Duodenal mucosa (tissue), 2 donors: ENCODE measurements around the gene S100A11.

Source experiments
- H3K27ac ChIP-seq: one replicate; pipeline ENCODE4 v1.7.0; 2013; ENCODE audit warnings: low read depth, low read length
- H3K27me3 ChIP-seq, 2 donors: one replicate each; pipeline ENCODE4 v1.7.0; 2013; ENCODE audit warnings: low read length in 2 of 2, control low read depth in 1 of 2; ENCODE audit not compliant: insufficient read depth in 2 of 2, control insufficient read depth in 1 of 2
- H3K36me3 ChIP-seq, 2 donors: one replicate each; pipeline ENCODE4 v1.7.0; 2013; ENCODE audit warnings: low read length in 2 of 2, control low read depth in 1 of 2; ENCODE audit not compliant: insufficient read depth in 2 of 2, control insufficient read depth in 1 of 2
- H3K4me1 ChIP-seq, 2 donors: one replicate each; pipeline ENCODE4 v1.7.0; 2013; ENCODE audit warnings: low read length in 2 of 2, control low read depth in 1 of 2; ENCODE audit not compliant: insufficient read depth in 2 of 2, control insufficient read depth in 1 of 2
- H3K4me3 ChIP-seq, 2 donors: one replicate each; pipeline ENCODE4 v1.7.0; 2013; ENCODE audit warnings: low read length in 2 of 2, low read depth in 1 of 2
- H3K9ac ChIP-seq, 2 donors: one replicate each; pipeline ENCODE4 v1.7.0; 2013; ENCODE audit warnings: low read length in 2 of 2, low read depth in 1 of 2
- H3K9me3 ChIP-seq, 2 donors: one replicate each; pipeline ENCODE4 v1.7.0; 2013; ENCODE audit warnings: low read length in 2 of 2, control low read depth in 1 of 2; ENCODE audit not compliant: control insufficient read depth in 1 of 2

The S100A11 gene

DNA sequence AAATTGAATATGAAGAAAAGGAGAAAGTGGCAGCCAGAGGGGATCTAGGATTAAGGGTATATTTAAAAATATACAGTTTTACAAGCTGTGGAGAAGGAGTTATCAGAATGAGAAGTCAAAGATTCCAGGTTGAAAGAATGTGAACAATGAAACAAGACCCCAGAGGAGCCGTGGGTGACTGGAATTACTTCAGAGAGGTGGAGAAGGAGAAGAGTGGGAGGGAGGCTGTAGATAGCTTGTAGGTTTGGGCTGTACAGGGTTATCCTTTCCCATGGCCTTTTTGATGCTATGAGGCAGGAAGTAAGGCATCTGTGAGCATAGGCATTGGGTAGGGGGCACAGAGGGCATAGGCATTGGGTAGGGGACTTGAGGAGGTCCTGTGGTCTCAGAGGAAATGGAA is 5.2 kb upstream of the S100A11 start:
- no peak overlapping the region for H3K9ac ChIP-seq
- H3K9me3 ChIP-seq = no peaks in the 10 kb centered on the region
- H3K27ac ChIP-seq = no peak overlapping the region
- no peaks in the 10 kb centered on the region for H3K36me3 ChIP-seq
- H3K4me3 ChIP-seq = no peak overlapping the region
- H3K27me3 ChIP-seq = no peaks in the 10 kb centered on the region
- peaks cover 11 to 21% of the 10 kb centered on the region in 2 donors for H3K4me1 ChIP-seq

DNA sequence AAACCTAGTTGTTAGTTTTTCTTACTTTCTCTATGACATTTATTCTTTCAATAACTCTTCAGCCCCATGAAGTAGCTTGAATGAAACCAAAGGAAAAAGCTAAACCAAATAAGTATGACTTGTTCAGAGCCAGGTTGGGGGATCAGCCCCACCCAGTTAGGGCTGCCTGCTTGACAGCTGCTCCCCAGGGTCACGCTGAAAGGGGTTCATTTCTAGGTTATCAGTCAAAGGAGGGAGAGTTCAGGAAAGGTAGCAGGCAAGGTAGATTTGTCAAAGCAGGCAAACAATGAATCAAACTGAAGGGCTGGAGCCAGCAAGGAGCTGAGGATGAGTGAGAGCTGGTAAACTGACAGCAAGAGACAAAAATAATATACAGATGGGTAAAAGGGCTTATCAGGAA is 3.1 kb upstream of the S100A11 start:
- Histone ChIP-seq H3K27me3 (no peaks in the 10 kb centered on the region), H3K36me3 (no peaks in the 10 kb centered on the region), H3K4me3 (no peak overlapping the region), H3K4me1 (peaks cover 20 to 24% of the 10 kb centered on the region in 2 donors), H3K27ac (no peak overlapping the region), H3K9ac (no peak overlapping the region), H3K9me3 (no peaks in the 10 kb centered on the region)

DNA sequence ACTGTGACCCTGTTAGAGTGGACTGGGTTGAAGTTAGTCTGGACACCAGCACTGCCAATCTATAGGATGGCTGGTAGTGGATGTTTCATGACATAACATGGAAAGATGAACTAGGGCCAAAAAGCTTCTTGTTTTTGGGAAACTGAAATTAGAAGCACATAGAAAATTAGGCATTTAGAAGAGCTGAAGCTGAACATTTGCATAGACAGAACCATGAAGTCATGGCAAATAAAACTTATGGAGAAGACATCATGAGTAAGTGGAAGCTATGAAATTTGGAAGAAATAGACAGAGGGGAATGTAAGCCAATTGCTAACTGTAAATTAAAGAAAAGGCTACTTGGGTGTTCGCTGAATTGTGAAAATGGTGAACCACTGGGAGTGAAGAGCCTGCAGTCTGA is 2.7 kb upstream of the S100A11 start:
- no peaks in the 10 kb centered on the region for H3K9me3 ChIP-seq

DNA sequence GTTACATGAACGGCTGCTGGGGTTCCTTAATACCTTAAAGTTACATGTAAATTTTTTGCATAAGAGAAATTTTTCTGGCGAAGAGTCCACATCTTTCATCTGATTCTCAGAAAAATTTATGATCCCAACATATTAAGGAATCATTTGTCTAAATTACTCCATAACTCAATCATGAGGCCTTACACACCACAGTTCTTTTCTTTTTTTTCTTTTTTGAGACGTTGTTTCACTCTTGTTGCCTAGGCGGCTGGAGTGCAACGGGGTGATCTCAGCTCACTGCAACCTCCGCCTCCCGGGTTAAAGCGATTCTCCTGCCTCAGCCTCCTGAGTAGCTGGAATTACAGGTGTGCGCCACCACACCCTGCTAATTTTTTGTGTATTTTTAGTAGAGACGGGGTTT is 2.1 kb upstream of the S100A11 start:
- H3K27ac ChIP-seq = no peak overlapping the region

More for the DNA sequence above, 2.7 kb upstream of the S100A11 start:
- H3K4me1 ChIP-seq = peaks cover 23 to 28% of the 10 kb centered on the region in 2 donors
- no peaks in the 10 kb centered on the region for H3K27me3 ChIP-seq
- H3K36me3 ChIP-seq = no peaks in the 10 kb centered on the region
- no peak overlapping the region for H3K9ac ChIP-seq
- H3K27ac ChIP-seq = no peak overlapping the region
- H3K4me3 ChIP-seq = no peak overlapping the region

DNA sequence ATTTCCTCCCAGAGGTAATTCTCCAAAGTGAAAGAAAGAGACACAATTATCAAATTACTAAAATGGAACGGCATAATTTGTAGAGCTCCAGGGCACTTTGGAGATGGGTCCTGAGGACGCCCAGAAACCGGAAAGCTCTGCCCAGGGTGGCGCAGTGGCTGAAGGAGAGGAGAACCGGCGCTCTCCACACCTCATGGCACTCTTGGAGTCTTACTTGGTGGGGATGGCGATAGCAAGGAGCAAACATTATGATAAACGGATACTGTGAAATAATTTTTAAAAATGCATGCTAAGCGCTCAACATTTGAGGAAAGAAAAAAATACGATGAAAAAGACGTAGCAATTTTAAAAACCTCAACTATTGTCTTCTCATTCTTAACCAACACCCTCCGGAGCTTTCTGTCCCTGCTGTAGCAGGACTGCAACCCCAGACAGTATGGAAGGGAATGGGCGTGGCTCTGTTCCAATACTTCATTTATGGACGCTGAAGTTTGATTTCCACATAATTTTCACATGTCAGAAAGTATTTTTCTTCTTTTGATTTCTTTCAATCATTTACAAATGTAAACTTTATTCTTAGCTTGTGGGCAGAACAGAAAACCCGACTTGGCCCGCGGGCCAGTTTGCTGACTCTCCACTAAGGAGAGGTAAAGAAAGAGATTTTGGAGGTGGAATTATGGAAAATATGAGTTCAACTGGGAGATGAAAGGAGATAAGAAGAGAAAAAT is 1.1 kb downstream of the S100A11 start:
- Histone ChIP-seq H3K4me1 (peaks cover 37 to 40% of the 10 kb centered on the region in 2 donors), H3K4me3 (peak overlapping the region; percentile 86 to 89), H3K9me3 (no peaks in the 10 kb centered on the region), H3K9ac (peak overlapping the region; percentile 84 to 94), H3K36me3 (peaks cover 17 to 30% of the 10 kb centered on the region in 2 donors), H3K27me3 (no peaks in the 10 kb centered on the region), H3K27ac (peak overlapping the region; percentile 84)

More for the DNA sequence above, 2.1 kb upstream of the S100A11 start:
- peaks cover 29 to 34% of the 10 kb centered on the region in 2 donors for H3K4me1 ChIP-seq
- peaks cover 0 to 1% of the 10 kb centered on the region in 2 donors for H3K36me3 ChIP-seq
- H3K9ac ChIP-seq = no peak overlapping the region
- H3K4me3 ChIP-seq = no peak overlapping the region
- no peaks in the 10 kb centered on the region for H3K27me3 ChIP-seq
- no peaks in the 10 kb centered on the region for H3K9me3 ChIP-seq

DNA sequence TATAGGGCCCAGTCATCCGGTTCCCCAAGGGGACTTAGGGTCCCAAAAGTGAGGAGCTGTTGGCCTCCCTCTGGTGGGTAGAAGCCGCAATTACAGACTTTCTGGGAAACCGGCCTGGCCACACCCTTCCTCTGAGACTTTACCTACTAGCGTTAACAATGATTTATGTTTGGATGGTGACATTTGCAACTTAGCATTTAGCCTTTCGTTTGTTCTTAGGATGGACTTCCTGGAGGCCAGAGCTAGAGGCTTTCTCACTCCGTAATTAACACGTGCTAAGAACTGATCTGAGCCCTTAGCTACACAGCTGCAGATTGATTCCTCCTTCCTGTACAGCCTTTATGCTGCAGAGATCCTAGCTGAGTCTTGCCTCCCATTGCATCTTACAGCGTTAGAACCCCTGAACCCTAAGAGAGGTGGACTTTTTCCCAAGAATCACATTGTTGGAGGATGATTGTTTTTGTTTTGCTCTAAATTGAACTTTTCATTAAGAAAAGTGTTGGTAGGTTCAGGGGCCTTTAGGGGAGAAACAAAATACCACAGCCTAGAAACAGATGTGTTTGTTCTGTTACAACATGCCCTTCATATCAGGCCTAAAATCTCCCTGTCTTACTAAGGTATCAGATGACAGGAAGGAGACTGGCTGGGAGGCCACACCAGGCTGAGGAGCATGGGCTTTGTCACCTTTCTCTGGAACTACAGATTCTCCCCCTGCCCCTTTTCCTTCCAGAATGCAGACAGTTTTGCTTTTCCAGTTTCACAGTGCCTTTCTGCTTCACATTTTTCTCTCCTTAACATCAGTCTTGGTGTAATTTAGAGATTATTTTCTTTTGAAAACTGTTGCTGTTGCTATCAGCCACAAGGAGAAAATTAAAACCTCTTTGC is 1.9 kb downstream of the S100A11 start:
- Histone ChIP-seq H3K4me3 (peak overlapping the region; percentile 86 to 89), H3K4me1 (peaks cover 33 to 34% of the 10 kb centered on the region in 2 donors), H3K27me3 (no peaks in the 10 kb centered on the region), H3K9me3 (no peaks in the 10 kb centered on the region), H3K9ac (peak overlapping the region; percentile 84 to 94), H3K27ac (peak overlapping the region; percentile 35), H3K36me3 (peaks cover 17 to 32% of the 10 kb centered on the region in 2 donors)

DNA sequence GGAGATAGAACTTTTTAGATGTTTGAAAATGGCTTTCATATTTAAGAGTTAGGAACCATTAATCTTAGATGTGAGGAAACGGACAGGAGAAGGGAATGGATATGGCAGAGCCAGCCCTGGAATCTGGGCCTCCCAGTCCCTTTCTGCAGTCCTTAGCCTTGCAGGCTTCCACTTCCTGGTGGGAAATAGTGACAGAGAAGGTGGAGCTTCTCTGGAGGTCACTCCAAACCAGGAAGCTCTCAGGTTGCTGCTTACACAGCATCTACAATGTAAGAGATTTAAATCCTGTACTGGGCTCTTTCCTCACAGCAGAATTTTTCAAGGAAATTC is 2.5 kb downstream of the S100A11 start:
- Histone ChIP-seq H3K27me3 (no peaks in the 10 kb centered on the region), H3K9ac (peak overlapping the region; percentile 84 to 94), H3K4me3 (peak overlapping the region; percentile 86 to 89), H3K9me3 (no peaks in the 10 kb centered on the region), H3K4me1 (peaks cover 28 to 31% of the 10 kb centered on the region in 2 donors), H3K27ac (peak overlapping the region; percentile 35), H3K36me3 (peaks cover 17 to 32% of the 10 kb centered on the region in 2 donors)

DNA sequence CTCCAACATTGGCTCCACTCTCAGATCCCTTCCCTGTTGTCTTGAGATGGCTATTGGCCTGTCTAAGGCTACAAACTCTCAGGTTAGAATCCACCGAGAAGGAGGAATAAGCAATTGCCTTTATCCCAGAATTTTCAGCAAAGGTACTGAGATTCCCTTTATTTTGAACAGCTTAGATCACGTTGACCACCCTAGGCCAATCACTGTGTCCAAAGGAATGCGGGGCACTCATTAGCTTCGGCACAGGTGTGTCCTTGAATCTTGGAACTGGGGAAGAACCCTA is 6.9 kb downstream of the S100A11 start:
- Histone ChIP-seq H3K4me1 (peaks cover 16 to 17% of the 10 kb centered on the region in 2 donors), H3K4me3 (no peak overlapping the region), H3K9ac (no peak overlapping the region), H3K9me3 (no peaks in the 10 kb centered on the region), H3K27me3 (no peaks in the 10 kb centered on the region), H3K36me3 (peaks cover 17 to 32% of the 10 kb centered on the region in 2 donors), H3K27ac (no peak overlapping the region)

DNA sequence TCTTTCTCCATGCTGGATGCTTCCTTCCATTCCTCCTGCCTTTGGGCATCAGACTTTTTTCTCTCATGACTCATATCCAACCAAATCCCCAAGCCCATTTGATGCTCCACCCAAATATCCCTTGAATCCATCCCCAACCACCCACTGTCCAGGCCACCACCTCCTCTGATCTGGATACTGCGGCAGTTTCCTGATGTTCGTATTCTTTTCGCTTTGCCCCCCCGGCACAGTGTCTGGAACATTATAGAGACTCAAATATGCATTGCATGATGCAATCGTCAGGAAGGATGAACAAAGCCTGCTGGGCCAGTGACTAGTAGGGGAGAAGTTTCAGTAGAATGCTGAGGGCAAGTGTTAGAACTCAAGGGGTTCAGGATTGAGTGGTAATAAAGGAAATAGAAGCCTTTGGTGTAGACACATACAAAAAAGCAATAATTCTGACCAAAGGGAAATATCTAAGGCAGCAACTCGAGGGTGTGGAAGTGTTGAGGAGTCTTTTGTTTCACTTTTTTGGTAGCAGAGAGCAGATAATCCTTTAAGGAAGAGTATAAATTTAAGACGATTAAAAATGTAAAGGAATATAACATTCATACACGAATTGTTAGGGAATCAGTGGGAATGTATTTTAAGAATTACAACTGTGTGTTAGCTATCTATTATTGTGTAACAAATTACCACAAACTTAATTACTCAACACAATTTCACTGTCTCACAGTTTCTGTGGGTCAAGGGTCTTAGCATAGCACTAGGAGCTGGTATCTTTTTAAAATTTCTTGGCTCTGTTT is 7.5 kb downstream of the S100A11 start:
- peaks cover 10 to 13% of the 10 kb centered on the region in 2 donors for H3K4me1 ChIP-seq
- no peak overlapping the region for H3K4me3 ChIP-seq
- no peak overlapping the region for H3K9ac ChIP-seq
- no peak overlapping the region for H3K27ac ChIP-seq
- H3K9me3 ChIP-seq = no peaks in the 10 kb centered on the region
- H3K27me3 ChIP-seq = no peaks in the 10 kb centered on the region
- H3K36me3 ChIP-seq = peaks cover 17 to 32% of the 10 kb centered on the region in 2 donors

DNA sequence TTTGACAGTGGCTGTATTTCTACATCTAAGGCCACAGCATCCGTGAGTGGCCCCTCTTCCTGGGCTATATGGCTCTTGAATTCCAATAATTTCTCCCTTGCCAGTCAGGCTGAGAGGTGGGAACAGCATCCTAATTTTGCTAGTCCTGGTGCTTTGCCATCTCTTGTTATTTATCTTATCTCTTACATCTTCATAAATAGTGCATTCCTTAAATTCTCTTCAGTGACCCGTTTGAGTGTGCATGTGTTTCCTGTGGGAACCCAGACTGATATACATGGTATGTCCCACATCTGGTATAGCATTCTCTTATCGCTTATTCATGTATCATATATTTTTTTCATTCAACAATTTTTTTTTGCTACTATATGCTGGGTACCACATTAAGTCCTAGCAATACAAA is 9.9 kb downstream of the S100A11 start:
- H3K4me1 ChIP-seq = no peaks in the 10 kb centered on the region
- no peaks in the 10 kb centered on the region for H3K9me3 ChIP-seq
- peaks cover 2 to 10% of the 10 kb centered on the region in 2 donors for H3K36me3 ChIP-seq
- H3K4me3 ChIP-seq = no peak overlapping the region
- H3K9ac ChIP-seq = no peak overlapping the region
- no peaks in the 10 kb centered on the region for H3K27me3 ChIP-seq
- H3K27ac ChIP-seq = no peak overlapping the region
